T-helper 22 cell (primary cell): ENCODE measurements around the gene PGAP6.
"Not testable (repeated sequence)": the region's sequence is repeated elsewhere in the genome, so short reads cannot be mapped to it uniquely, and the experiment has no call there.

Source experiments
- DNase-seq: peaks from one replicate; pipeline ENCODE4 v3.0.0-alpha.2; 2020; ENCODE audit warnings: low read depth

PGAP6 gene

DNA sequence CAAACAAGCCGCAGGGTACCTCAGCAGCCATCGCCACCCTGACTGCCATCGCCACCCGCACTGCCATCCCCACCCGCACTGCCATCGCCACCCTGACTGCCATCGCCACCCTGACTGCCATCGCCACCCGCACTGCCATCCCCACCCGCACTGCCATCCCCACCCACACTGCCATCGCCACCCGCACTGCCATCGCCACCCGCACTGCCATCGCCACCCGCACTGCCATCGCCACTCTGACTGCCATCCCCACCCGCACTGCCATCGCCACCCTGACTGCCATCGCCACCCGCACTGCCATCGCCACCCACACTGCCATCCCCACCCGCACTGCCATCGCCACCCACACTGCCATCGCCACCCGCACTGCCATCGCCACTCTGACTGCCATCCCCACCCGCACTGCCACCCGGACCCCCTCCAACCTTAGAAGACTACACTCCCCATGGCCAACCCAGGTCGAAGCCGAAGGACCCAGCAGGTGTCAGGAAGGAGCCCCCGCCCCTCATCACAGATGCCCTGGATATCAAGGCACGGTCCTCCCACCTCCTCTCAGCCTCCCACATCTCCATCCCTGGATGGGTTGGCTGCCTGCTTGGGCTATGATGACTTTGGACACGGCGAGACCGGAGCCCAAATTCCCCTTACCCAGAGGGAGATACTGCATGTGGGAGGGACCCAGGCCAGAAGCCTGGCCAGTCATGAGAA is 3.5 kb downstream of the PGAP6 start:
- DNase-seq = not testable (repeated sequence)

DNA sequence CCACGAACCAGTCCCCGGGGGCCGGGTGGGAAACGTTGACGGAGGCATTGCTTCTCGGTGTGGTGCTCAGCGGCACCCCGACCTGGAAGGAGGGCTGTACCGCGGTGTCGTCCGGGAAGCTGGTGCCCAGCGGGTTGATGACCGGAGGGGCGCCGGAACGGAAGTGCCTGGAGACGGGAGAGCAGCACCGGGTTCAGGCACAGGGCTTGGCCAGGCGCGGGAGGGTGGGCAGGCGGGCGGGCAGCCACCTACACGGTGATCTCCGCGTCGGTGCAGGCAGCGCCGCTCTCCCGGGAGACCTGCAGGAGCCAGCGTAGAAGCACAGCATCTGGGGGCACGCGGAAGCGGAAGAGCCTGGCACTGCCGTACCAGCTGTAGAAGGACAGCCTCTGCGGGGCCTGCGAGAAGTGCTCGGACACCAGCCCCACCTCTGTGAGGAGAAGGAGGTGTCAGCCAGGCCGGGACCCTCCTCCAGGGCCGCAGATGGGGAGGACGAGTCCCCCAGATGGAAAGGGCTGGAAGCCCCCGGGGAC is 4.3 kb downstream of the PGAP6 start:
- no peak for DNase-seq

DNA sequence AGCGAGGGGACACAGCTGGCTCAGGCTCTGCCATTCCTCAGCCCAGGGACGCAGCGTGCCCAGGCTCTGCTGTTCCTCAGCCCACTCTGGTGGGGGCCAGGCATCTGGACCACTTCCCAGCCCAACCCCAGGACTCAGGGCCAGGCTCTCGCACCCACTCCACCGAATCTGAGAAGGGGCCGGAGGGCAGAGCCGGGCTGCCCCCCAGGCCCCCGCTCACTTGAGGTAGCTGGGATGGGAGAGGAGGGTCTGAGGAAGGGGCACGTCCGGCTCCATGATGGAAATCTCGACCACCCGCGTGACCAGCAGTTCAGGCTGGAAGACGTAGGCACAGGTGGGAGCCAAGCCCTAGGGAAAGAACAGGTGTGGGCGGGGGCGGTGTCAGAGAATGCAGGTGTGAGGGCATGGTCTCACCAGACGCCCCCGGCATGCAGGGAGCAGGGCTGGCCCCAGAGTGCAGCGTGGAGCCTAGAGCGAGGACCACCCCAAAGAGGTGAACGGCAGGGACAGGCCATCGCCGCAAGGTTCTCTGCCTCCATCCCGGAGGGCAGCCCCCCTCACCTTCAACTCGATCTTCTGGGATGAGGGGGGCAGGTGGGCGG is 4.9 kb downstream of the PGAP6 start:
- no peak for DNase-seq

DNA sequence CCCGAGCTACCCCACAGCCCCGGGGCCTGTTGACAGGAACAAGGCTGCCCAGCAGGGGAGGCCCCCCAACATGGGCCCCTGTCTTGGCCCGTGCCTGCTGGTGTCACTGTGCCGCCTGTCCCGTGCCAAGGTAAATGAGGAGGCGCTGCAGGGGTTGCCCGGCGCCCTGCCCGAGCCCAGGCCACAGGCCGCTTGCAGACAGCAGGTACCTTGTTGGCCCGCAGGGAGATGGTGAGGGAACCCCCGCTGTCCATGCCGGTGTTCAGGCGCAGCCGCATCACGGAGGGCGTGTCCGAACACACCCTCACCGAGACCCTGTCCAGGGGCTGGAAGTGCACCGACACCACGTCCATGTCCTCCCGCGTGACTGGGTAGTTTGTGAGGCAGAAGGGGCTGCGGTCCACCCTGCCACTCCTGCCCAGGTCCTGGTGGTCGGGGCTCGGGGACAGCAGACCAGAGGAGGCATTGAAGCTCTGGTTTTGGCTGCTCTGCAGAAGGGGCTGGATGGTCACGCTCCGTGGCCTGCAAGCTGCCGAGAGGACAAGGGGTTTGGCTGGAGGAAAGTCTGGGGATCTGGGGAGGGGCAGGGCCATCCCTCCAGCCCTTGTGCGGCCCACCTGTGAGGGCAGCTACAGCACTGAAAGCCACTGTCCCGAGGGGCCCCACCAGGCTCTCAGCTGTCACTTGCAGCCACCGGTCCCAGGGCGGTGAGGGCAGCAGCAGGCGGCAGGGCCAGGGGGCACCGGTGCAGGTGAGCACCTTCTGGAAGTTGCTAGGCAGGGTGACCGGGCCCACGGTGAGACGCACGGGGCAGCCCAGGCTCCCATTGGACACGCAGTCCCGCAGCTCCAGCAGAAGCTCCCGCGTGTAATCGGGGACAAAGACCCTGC is 5.6 kb downstream of the PGAP6 start:
- DNase-seq = no peak

DNA sequence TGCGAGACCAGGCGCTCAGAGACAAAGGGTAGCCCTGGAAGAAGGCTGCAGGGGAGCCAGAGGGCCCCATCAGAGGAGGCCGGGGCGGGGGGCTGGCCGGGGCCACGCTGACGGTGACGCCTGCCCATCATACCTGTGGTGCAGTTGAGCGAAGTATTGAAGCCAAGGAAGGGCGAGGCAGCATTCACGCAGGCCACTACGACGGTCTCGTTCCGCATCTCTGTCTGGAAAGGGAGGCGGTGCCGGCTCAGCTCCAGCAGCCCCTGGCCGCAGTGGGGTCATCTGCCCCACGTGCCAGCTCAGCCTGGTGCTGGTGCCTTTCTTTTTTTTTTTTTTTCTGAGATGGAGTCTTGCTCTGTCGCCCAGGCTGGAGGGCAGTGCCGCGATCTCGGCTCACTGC is 6.6 kb downstream of the PGAP6 start:
- no peak for DNase-seq

DNA sequence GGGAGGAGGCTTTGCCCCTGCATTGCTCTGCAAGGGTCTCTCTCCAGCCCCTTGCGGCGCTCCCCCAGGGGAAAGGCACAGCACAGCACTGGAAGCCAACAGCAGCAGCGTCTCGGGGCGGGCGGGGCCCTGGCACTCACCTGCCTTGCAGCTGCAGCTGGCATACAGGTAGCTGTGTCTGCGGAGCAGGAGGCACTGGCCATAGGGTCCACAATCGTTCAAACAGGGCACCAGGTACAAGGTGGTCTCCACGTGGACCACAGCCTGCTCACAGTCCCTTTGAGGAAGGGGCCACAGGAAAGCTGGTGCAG is 7.2 kb downstream of the PGAP6 start:
- DNase-seq = no peak

DNA sequence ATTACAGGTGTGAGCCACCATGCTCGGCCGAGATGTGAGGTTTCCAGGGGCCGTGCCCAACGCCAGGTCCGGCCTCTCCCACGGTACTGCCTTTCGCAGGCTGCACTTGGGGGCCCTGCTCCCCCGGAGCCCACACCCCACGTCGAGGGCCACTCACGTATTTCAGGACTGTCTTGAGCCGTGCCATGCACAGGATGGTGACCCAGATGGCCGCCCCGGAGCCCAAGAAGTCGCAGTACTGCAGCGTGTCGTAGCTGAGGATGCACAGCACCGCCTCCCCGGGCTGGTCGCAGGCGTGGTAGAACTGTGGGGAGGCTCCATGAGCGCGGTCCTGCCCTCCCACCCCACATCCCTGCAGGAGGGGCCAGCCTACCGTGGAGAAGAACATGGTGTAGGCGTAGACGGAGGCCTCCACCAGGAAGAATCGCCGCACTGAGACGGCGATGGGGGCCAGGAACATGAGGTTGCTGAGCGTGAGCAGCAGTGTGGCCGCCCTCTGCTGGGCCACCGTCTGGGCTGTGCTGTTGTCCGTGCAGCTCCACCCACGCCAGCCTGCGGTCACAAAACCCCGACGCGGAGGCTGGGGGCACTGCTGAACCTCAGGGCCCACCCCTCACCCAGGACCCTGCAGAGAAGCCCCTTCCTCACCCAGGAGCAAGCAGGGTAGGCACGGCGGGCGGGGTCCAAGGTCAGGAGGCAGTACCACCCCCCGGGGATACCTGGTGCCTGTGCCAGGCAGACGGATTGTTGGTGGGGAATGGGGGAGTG is 7.7 kb downstream of the PGAP6 start:
- no peak for DNase-seq

DNA sequence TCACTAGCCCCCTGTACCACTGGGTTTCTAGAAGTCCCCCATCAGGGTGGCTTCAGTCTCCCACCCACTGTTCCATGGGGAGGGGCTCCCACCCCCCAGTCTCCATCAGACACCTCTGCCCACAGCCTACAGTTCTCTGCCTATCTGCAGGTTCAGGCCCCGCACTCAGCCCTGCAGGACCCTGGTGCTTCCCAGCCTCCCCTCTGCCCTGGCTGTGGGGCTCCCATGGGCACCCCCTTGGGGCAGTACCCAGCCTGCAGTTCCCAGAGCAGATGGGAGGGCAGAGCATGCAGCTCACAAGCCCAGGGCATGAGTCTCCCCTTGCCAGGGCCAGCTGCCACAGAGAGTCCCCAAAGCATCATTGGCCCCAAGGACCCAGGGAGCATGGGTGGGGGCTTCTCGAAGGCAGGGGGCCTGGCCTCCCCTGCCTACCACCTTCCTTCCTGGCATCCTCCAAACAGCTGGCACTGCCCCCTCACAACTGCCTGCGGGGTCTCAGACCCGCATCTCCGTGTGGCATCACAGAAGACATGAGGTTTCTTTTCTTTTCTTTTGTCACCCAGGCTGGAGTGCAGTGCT is 8.7 kb downstream of the PGAP6 start:
- DNase-seq = no peak

DNA sequence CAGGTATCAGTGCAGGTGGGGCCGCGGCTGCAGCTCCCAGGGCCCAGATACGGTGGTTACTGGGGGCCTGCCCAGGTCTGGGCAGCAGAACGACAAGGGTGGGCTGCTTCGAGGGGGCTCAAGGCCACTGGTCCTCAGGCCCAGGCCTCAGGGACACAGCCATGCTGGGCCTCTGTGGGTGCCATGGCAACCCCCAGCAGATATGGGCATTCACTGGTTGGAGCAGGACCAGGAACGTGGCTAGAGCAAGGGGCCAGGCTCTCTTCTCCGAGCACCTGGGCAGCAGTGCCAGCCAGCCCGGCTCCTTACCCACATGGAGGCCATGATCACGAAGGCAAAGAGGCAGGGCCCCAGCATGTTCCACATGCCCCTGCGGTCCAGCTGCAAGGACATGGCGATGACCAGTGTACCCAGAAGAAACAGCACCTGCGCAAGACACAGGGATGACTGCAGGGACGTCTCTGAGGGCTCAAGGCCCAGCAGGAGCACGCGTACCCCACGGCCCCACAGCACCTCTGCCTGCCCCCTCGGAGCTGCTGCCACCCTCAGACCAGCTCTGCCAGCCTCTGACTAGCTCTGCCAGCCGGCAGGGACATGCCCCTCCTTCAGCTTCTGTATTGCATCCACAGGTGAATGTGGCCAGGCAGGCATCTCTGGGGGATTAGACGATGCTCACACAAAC is 9.3 kb downstream of the PGAP6 start:
- no peak for DNase-seq

DNA sequence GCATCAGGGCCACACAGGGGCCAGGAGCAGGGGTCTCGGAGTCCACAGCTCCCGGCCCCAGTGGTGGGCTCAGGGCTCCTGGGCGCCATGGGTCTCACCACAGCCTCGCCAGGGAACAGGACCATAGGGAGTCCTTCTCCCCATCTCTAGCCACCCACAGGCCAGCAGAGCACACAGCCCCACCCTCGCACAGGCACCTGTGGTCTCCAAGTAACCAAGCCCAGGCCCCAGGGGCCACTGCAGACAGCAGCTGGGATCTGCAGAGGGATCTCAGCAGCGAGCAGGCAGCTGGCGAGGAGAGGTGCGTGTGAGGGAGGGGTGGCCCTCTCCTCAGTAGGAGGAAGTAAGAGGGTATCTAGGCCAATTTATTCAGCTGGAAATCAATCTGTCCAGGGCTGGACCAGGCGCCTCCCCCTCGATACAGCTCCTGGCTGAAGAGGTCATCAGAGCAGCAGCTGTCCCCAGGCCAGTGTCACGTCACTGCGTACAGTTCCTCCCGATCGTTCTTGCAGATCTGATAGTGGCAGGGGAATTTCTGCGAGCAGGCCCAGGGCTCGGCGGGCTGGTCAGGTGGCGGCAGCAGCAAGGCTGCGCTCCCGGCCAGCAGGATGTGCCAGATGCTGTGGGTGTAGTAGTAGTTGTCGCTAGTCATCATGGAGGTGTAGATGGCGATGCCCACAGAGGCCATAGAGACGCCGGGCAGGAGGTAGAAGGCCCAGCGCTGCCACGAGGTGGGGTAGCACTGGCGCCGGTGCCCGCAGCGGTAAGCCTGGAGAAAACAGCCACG is 10.1 kb downstream of the PGAP6 start:
- DNase-seq = no peak

DNA sequence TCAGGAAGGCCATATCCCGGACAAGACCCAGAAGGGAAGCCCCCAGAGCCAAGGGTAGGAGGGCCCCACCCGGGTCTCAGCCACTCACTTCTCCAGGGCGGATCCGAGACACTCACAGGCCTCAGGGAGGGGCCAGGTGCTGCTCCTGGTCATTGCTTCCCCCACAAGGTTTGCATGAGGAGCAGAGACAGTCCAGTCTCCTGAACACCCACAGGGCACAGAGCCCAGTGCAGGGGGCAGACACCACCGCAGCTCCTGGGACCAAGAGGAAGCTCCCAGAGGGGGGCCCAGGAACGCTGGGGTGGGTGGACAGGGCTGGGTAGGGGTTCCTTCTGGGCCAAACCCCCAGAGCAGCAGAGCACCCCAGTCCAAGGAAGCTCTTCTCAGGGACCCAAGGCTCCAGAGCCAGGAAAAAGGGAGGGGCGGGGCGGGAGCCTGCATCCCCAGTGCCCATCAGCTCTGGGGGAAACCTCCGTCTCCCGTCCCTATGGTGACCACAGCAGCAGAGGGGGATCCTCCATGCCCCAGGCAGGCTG is 10.7 kb downstream of the PGAP6 start:
- DNase-seq = no peak

DNA sequence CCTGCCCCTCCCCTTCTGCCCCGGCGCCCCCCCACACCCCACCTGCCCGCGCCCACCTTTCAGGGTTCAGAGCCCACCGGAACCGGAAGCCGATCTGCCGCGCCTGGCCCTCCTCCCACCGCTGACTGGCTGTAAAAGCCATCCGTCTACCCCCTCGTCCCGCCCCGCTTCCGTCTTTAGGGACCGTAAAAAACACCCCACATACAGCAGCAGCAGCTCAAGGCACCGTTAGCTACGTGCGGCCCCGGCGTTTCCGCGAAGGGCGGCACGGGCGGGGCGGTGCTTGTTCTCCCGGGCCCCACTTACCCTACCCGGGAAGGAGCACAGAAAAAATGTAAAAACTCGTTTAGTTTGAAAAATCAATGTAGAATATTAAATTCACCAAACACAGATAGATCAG is 11.3 kb downstream of the PGAP6 start, which contains the start of gene MRPL28:
Gene MRPL28 (minus strand): TSS at position 96 of the 400 bp plus-strand sequence. CDS start 320 bp downstream, outside the sequence.
- peak; percentile 86 for DNase-seq

DNA sequence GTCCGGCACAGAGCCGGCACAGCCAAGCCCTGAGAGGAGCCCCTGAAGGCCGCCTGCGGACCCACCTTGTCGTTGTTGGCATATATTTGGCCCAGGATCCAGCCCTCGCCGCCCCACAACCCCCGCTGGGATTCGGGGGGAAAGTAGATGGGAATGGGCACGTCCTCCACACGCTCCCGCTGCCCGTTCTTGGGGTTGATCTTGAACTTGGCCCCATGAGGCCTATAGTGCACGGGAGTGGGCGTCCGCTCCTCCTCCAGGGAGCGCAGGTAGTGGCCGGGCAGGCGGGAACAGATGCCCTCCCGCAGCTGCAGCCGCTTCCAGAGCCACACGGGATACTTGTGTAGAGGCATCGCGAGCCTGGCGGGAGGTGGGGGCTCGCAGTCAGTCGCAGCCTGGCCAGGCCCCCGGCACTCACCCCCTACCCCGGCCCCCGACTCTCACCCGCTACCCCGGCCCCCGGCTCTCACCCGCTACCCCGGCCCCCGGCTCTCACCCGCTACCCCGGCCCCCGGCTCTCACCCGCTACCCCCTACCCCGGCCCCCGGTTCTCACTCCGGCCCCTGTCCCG is 11.8 kb downstream of the PGAP6 start:
- DNase-seq = no peak

DNA sequence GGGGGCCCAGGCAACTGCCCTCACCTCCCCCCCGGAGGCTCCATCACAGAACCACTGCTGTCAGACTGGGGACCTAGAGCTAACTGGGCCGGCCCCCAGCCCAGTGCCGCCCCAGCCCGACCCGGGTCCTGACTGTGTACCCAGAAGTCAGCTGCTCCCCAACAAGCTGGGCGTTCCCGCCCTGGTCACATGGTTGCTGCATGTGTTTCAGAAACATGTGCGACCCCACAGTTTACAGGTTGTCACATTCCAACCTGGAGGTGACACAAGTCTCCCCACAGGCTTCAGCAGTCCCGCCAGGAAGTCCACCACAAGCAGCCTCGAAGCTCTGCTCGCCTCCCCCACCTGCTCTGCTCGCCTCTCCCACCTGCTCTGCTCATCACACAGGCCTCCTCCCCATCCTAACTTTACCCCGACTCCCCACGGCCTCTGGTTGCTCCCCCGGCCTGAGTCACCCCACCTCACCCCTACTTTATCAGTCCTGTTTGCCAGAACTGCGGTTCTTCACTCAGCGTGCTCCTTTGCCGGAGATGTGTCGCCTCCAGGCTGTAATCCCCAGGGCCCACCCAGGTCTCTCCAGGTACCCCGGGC is 12.4 kb downstream of the PGAP6 start:
- DNase-seq = no peak

DNA sequence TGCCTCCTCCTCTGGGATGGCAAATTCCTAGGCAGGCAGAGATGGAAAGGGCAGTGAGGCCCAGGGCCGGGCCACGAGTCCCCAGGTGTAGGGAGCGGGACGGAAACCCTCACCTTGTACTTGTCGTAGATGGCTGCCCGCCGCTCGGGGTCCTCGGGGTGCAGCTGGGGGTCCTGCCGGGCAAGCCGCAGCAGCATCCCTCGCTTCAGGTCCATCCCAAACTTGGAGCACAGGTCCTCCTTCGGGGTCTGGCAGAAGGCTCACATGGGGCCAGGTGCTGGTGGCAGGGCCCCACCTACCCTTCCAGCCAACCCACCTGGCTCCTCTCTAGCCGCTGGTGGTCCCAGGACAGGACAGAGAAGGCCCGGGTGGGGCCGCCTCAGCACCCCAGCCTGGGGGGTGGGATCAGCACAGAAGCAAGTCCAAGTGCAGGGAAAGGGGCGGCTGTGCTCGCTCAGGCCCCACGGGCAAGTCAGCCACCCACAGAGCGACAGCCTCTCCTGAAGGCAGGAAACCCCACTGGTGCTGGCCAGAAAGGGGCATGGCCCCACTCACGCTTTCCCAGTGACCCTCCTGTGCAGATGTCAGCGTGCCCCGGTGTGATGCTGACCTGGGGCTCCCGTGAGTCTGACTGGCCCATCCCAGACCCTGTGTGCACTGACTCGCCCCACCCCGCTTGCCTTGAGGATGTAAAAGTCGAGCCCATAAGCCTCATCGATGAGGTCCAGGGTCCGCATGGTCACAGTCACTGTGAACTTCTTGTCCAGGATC is 13.2 kb downstream of the PGAP6 start:
- no peak for DNase-seq

DNA sequence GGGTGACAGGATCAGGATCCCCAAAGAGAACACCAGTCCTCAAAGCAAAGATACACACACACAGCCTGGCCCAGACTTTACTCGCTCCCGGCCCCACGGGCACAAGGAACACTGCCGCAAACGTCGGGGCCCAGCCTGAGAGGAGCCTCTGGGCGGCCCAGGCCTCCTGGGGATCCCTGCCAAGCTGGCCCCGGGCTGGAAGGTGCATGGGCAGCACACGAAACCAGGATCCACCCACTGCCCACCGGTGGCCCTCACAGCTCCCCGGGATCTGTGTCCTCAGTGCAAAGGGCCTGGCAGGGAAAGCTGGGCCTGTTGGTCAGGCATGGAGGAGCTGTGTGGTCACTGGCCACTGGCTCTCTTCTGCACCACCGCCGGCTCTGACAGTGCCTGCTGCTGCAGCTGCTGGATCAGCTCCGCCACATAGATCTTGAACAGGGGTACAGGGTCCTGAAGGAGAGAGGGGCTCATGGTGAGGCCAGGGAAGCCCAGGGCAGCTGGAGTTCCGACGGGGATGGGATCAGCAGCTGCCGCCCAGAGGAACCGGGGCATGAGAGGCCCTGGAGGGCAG is 14.4 kb downstream of the PGAP6 start:
- no peak for DNase-seq

DNA sequence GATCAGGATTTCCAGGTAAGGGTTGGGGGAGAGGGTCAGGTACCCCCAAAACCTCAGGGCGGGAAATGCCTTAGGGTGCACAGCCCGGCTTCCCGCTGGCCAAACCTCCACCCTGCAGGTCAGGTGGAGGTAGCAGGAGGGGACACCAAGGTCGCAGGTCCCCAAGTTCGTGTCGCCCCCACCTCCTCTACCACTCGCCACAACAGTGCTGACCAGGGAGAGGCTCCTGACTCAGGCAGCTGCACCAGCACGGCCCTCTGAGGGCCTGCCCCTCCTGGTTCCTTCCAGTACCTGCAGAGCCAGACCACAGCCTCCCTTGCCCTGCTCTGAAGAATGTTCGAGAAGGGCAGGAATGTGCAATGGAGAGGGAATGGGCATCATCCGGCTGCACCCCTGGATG is 15.3 kb downstream of the PGAP6 start:
- no peak for DNase-seq
